HCT116 (cell line): Measurements from ENCODE around the gene HMX1. TPM values are rescaled to one million over a fixed set of nuclear protein-coding genes. Genes with fewer than 3 reads are reported as not detected.

Source experiments
- ATAC-seq: fragments of 200-7000 bp; cut with Tn5 transposase; 2 replicates; pipeline ENCODE4 v1.9.1; 2020; ENCODE audit warnings: mild to moderate bottlenecking, moderate library complexity
- BruUV-seq: library from RNA; stranded (reverse); fragments of 400-500 nt; replicated peaks from 2 replicates; lab custom pipeline; 2021; lab: Mats Ljungman, UMichigan
- CTCF ChIA-PET: fragments of 300-600 bp; sonication (Branson Sonifier 250); formaldehyde crosslinking; loops from one replicate; lab custom pipeline; 2021; ENCODE audit warnings: antibody characterized with exemption; lab: Charles Lee
- POLR2A ChIA-PET: fragments of 300-600, 350-600 bp; sonication (Branson Sonifier 250); formaldehyde crosslinking; loops from one replicate; lab custom pipeline; 2021; ENCODE audit warnings: antibody characterized with exemption; lab: Charles Lee
- RAD21 ChIA-PET, 2 experiments: fragments of 300-600 bp; sonication (Branson Sonifier 250); formaldehyde crosslinking; loops; one replicate each; lab custom pipeline; 2023; ENCODE audit warnings: low total read pairs in 2 of 2; ENCODE audit not compliant: uncharacterized antibody in 2 of 2, unreplicated experiment in 2 of 2, low non-redundant PET in 1 of 2; lab: Charles Lee
- DNase-seq: peaks from one replicate; pipeline ENCODE4 v3.0.0-alpha.2; 2010; ENCODE audit warnings: low read depth, low spot score
- H2AFZ ChIP-seq: fragments of 200-600 bp; shearing (Covaris generic), sonication (generic); 2 replicates; pipeline ENCODE4 v1.6.1; 2017; ENCODE audit warnings: low read depth, mixed run types, mixed read lengths, antibody characterized with exemption, low read length; ENCODE audit not compliant: poor library complexity, severe bottlenecking
- H3K27ac ChIP-seq: 2 replicates; pipeline ENCODE4 v1.5.1; 2012; ENCODE audit warnings: low read depth, low read length
- H3K27me3 ChIP-seq: fragments of 200-600 bp; sonication (generic); 2 replicates; pipeline ENCODE4 v1.6.1; 2016; ENCODE audit warnings: mixed run types, low read length, mixed read lengths; ENCODE audit not compliant: insufficient read depth
- H3K36me3 ChIP-seq, 2 experiments: fragments of 200-500 bp in 1 of 2; fragments of 200-600 bp in 1 of 2; sonication (Bioruptor generic) in 1 of 2; sonication (generic) in 1 of 2; 2 replicates each; pipeline versions ENCODE4 v1.5.1 to v1.6.1; 2014 to 2016; ENCODE audit warnings: low read length in 2 of 2, inconsistent platforms in 1 of 2, mixed read lengths in 1 of 2, mixed run types in 1 of 2; ENCODE audit not compliant: insufficient read depth in 2 of 2, control insufficient read depth in 1 of 2
- H3K4me1 ChIP-seq, 2 experiments: fragments of 200-600 bp in 1 of 2; sonication (generic) in 1 of 2; 2 replicates each; pipeline versions ENCODE4 v1.5.1 to v1.6.1; 2012 to 2017; ENCODE audit warnings: low read length in 2 of 2, inconsistent platforms in 1 of 2, mild to moderate bottlenecking in 1 of 2, mixed read lengths in 1 of 2, mixed run types in 1 of 2, moderate library complexity in 1 of 2; ENCODE audit not compliant: insufficient read depth in 2 of 2, control insufficient read depth in 1 of 2
- H3K4me2 ChIP-seq: fragments of 200-600 bp; sonication (generic); 2 replicates; pipeline ENCODE4 v1.6.1; 2017; ENCODE audit warnings: mixed run types, low read length, mixed read lengths
- H3K4me3 ChIP-seq, 2 experiments: fragments of 200-600 bp in 1 of 2; sonication (generic) in 1 of 2; replicated peaks in 1 of 2; 2 replicates each; pipeline ENCODE4 v1.5.1; 2011 to 2016; ENCODE audit warnings: low read length in 2 of 2, control low read depth in 1 of 2, low read depth in 1 of 2, mild to moderate bottlenecking in 1 of 2, mixed read lengths in 1 of 2, mixed run types in 1 of 2
- H3K79me2 ChIP-seq: fragments of 200-600 bp; sonication (generic); 2 replicates; pipeline ENCODE4 v1.6.1; 2017; ENCODE audit warnings: mild to moderate bottlenecking, mixed run types, low read length, moderate library complexity, mixed read lengths; ENCODE audit not compliant: insufficient read depth
- H3K9ac ChIP-seq: fragments of 200-600 bp; sonication (generic); 2 replicates; pipeline ENCODE4 v1.6.1; 2016; ENCODE audit warnings: low read length, mixed read lengths
- H3K9me2 ChIP-seq: fragments of 200-600 bp; sonication (generic), shearing (Covaris generic); 2 replicates; pipeline ENCODE4 v1.6.1; 2017; ENCODE audit warnings: mixed run types, mild to moderate bottlenecking, moderate library complexity; ENCODE audit not compliant: insufficient read depth
- H3K9me3 ChIP-seq, 2 experiments: fragments of 200-500 bp in 1 of 2; fragments of 200-600 bp in 1 of 2; sonication (Bioruptor generic) in 1 of 2; sonication (generic) in 1 of 2; 2 replicates each; pipeline ENCODE4 v1.6.1; 2014 to 2017; ENCODE audit warnings: low read length in 2 of 2, mixed read lengths in 2 of 2, inconsistent platforms in 1 of 2, low read depth in 1 of 2, mild to moderate bottlenecking in 1 of 2, mixed run types in 1 of 2, moderate library complexity in 1 of 2; ENCODE audit not compliant: control insufficient read depth in 1 of 2, insufficient read depth in 1 of 2
- H4K20me1 ChIP-seq: fragments of 200-600 bp; sonication (generic), shearing (Covaris generic); 2 replicates; pipeline ENCODE4 v1.6.1; 2017; ENCODE audit warnings: mixed run types, mild to moderate bottlenecking, moderate library complexity; ENCODE audit not compliant: insufficient read depth
- CEBPB ChIP-seq: IDR thresholded peaks from 2 replicates; pipeline ENCODE4 v1.6.1; 2012; ENCODE audit warnings: low read depth
- EGR1 ChIP-seq: IDR thresholded peaks from 2 replicates; pipeline ENCODE4 v1.6.1; 2012; ENCODE audit warnings: low read depth
- ELF1 ChIP-seq: IDR thresholded peaks from 2 replicates; pipeline ENCODE4 v1.6.1; 2012; ENCODE audit warnings: low read depth, borderline replicate concordance
- EZH2 ChIP-seq: fragments of 200-600 bp; sonication (generic); IDR thresholded peaks from 2 replicates; pipeline ENCODE4 v1.6.1; 2017; ENCODE audit warnings: antibody characterized with exemption, mixed run types
- EZH2phosphoT487 ChIP-seq: fragments of 200-600 bp; IDR thresholded peaks from 2 replicates; pipeline ENCODE4 v1.6.1; 2018; ENCODE audit warnings: antibody characterized with exemption, borderline replicate concordance
- FOSL1 ChIP-seq: IDR thresholded peaks from 2 replicates; pipeline ENCODE4 v1.6.1; 2012; ENCODE audit warnings: low read depth
- JUND ChIP-seq: IDR thresholded peaks from 2 replicates; pipeline ENCODE4 v1.6.1; 2012
- MAX ChIP-seq: IDR thresholded peaks from 2 replicates; pipeline ENCODE4 v1.6.1; 2012
- POLR2A ChIP-seq: IDR thresholded peaks from 2 replicates; pipeline ENCODE4 v1.7.0; 2011; ENCODE audit warnings: borderline replicate concordance; ENCODE audit not compliant: insufficient read depth, insufficient read length; ENCODE audit errors: extremely low read depth
- POLR2AphosphoS5 ChIP-seq: IDR thresholded peaks from 2 replicates; pipeline ENCODE4 v1.6.1; 2011; ENCODE audit warnings: mild to moderate bottlenecking, low read depth, low read length, moderate library complexity
- RAD21 ChIP-seq: IDR thresholded peaks from 2 replicates; pipeline ENCODE4 v1.6.1; 2012; ENCODE audit warnings: low read depth, mild to moderate bottlenecking
- REST ChIP-seq: IDR thresholded peaks from 2 replicates; pipeline ENCODE4 v1.6.1; 2012; ENCODE audit warnings: low read depth
- SIN3A ChIP-seq: IDR thresholded peaks from 2 replicates; pipeline ENCODE4 v1.6.1; 2012; ENCODE audit warnings: low read depth
- SP1 ChIP-seq: IDR thresholded peaks from 2 replicates; pipeline ENCODE4 v1.6.1; 2012; ENCODE audit warnings: low read depth
- TCF7L2 ChIP-seq: IDR thresholded peaks from 2 replicates; pipeline ENCODE4 v1.7.0; 2011; ENCODE audit warnings: borderline replicate concordance, inconsistent platforms; ENCODE audit not compliant: insufficient read depth, insufficient read length; ENCODE audit errors: extremely low read depth
- YY1 ChIP-seq: IDR thresholded peaks from 2 replicates; pipeline ENCODE4 v1.6.1; 2011; ENCODE audit warnings: low read length, low read depth, moderate library complexity, mild to moderate bottlenecking; ENCODE audit not compliant: insufficient replicate concordance; ENCODE audit errors: extremely low read depth
- ZBTB33 ChIP-seq: IDR thresholded peaks from 2 replicates; pipeline ENCODE4 v1.6.1; 2011; ENCODE audit warnings: mild to moderate bottlenecking, low read length, moderate library complexity; ENCODE audit not compliant: insufficient replicate concordance; ENCODE audit errors: extremely low read depth
- ZNF274 ChIP-seq: fragments of 200-500 bp; sonication (Bioruptor generic); IDR thresholded peaks from 2 replicates; pipeline ENCODE4 v1.6.1; 2014; ENCODE audit warnings: mild to moderate bottlenecking, low read depth, low read length, inconsistent platforms
- intact Hi-C: fragments of 100-400 bp; cut with micrococcal nuclease; formaldehyde crosslinking; loops from 2 replicates; pipeline ENCODE4 v1.10.0; 2022
- total RNA-seq: library from RNA; stranded (reverse); gene quantifications from one replicate; pipeline ENCODE4 v1.2.1, GENCODE V29; 2021; ENCODE audit not compliant: unreplicated experiment
- TF ChIP-seq, protein P1 (sequence below), 3 experiments: fragments of 200-600 bp in 1 of 3; sonication (generic) in 1 of 3; IDR thresholded peaks in 2 of 3; conservative IDR thresholded peaks in 1 of 3; 2 replicates each; pipeline ENCODE4 v1.5.1; 2012 to 2017; ENCODE audit warnings: low read depth in 2 of 3, low read length in 2 of 3, antibody characterized with exemption in 1 of 3, borderline replicate concordance in 1 of 3, control low read depth in 1 of 3, mild to moderate bottlenecking in 1 of 3, mixed read lengths in 1 of 3, mixed run types in 1 of 3, moderate library complexity in 1 of 3; ENCODE audit not compliant: insufficient read depth in 1 of 3

The HMX1 gene
- total RNA-seq, 1 experiment from 2014 or later, result 0.39 TPM

- Histone ChIP-seq H3K27ac (no peak overlapping the region), H3K4me1 (no peaks in the 10 kb centered on the region), H3K27me3 (peaks cover 7% of the 10 kb centered on the region; the same call in 1 of the 2 replicates), H3K4me2 (no peak overlapping the region), H3K9me2 (no peaks in the 10 kb centered on the region), H2AFZ (no peak overlapping the region), H3K9ac (no peak overlapping the region), H3K4me3 (no peak overlapping the region), H3K79me2 (no peaks in the 10 kb centered on the region), H4K20me1 (no peaks in the 10 kb centered on the region), H3K36me3 (no peaks in the 10 kb centered on the region), H3K9me3 (no peaks in the 10 kb centered on the region)
- no peak for TF ChIP-seq ZBTB33
- no peak for TF ChIP-seq MAX
- no peak for TF ChIP-seq SP1
- no peak for TF ChIP-seq TCF7L2
- no peak for TF ChIP-seq POLR2A
- TF ChIP-seq, protein P1, sequence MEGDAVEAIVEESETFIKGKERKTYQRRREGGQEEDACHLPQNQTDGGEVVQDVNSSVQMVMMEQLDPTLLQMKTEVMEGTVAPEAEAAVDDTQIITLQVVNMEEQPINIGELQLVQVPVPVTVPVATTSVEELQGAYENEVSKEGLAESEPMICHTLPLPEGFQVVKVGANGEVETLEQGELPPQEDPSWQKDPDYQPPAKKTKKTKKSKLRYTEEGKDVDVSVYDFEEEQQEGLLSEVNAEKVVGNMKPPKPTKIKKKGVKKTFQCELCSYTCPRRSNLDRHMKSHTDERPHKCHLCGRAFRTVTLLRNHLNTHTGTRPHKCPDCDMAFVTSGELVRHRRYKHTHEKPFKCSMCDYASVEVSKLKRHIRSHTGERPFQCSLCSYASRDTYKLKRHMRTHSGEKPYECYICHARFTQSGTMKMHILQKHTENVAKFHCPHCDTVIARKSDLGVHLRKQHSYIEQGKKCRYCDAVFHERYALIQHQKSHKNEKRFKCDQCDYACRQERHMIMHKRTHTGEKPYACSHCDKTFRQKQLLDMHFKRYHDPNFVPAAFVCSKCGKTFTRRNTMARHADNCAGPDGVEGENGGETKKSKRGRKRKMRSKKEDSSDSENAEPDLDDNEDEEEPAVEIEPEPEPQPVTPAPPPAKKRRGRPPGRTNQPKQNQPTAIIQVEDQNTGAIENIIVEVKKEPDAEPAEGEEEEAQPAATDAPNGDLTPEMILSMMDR (IDR thresholded peaks at IDR 0.05 in 2 of 3, conservative IDR thresholded peaks at IDR 0.05 in 1 of 3; ENCODE audit: borderline replicate concordance in 1 of 3, insufficient read depth in 1 of 3, low read depth in 2 of 3, low read length in 2 of 3), result no peak
- no peak for TF ChIP-seq JUND
- TF ChIP-seq SIN3A, result no peak
- TF ChIP-seq EZH2, result no peak
- no peak for TF ChIP-seq EZH2phosphoT487
- no peak for TF ChIP-seq RAD21
- TF ChIP-seq EGR1, result no peak
- TF ChIP-seq YY1, result no peak
- TF ChIP-seq ZNF274, result no peak
- TF ChIP-seq POLR2AphosphoS5, result no peak
- TF ChIP-seq CEBPB, result no peak
- no peak for TF ChIP-seq FOSL1
- TF ChIP-seq ELF1, result no peak
- no peak for TF ChIP-seq REST
- POLR2A ChIA-PET, result interaction anchor here (1.4 kb wide), 1 partner anchor 22 kb away, joined by 6 read pairs; no protein-coding TSS in a partner anchor
- DNase-seq, result no peak
- intact Hi-C loops, result no loop called here
- CTCF ChIA-PET, result interaction anchor here (1.2 kb wide), 1 partner anchor 21 kb away, joined by 5 read pairs; no protein-coding TSS in a partner anchor
- RAD21 ChIA-PET, result no interaction called here
- BruUV-seq, result no TSS peak
- ATAC-seq, result no peak
These were observed 53.9 kb downstream of the HMX1 start for GRCh38 chr4:8817813-8818062.
